Measurements from ENCODE around the gene B4GALT5.

B4GALT5 gene

GRCh38 chr20:49663112-49663511 is 50.6 kb downstream of the B4GALT5 start:
- Histone ChIP-seq H3K4me1 (ENCODE audit: insufficient read depth, low read length, poor library complexity, severe bottlenecking) (peaks cover 18% of the 10 kb centered on the region), H3K9ac (ENCODE audit: low read depth, low read length, poor library complexity, severe bottlenecking) (no peak overlapping the region), H3K9me3 (ENCODE audit: insufficient read depth, low read depth, low read length) (no peaks in the 10 kb centered on the region), H3K27me3 (ENCODE audit: insufficient read depth, low read length, poor library complexity, severe bottlenecking) (no peaks in the 10 kb centered on the region), H3K36me3 (ENCODE audit: insufficient read depth, low read length) (no peaks in the 10 kb centered on the region), H3K4me2 (ENCODE audit: low read depth, low read length, poor library complexity, severe bottlenecking) (no peak overlapping the region), H3K4me3 (ENCODE audit: low read length, poor library complexity, severe bottlenecking) (no peak overlapping the region), H2AFZ (ENCODE audit: low read length) (no peak overlapping the region), H4K20me1 (ENCODE audit: insufficient read depth, low read length, poor library complexity, severe bottlenecking) (peaks cover 23% of the 10 kb centered on the region), H3K79me2 (ENCODE audit: insufficient read depth, low read length) (peaks cover 75% of the 10 kb centered on the region), H3F3A (ENCODE audit: low read depth) (no peaks in the 10 kb centered on the region), H3K9me2 (replicated peaks; ENCODE audit: low read depth, low read length) (no peaks in the 10 kb centered on the region)
- TF ChIP-seq CTCF (conservative IDR thresholded peaks at IDR 0.05; ENCODE audit: low read length) (no peak), EZH2phosphoT487 (IDR thresholded peaks at IDR 0.05; ENCODE audit: borderline replicate concordance) (no peak)

DNA sequence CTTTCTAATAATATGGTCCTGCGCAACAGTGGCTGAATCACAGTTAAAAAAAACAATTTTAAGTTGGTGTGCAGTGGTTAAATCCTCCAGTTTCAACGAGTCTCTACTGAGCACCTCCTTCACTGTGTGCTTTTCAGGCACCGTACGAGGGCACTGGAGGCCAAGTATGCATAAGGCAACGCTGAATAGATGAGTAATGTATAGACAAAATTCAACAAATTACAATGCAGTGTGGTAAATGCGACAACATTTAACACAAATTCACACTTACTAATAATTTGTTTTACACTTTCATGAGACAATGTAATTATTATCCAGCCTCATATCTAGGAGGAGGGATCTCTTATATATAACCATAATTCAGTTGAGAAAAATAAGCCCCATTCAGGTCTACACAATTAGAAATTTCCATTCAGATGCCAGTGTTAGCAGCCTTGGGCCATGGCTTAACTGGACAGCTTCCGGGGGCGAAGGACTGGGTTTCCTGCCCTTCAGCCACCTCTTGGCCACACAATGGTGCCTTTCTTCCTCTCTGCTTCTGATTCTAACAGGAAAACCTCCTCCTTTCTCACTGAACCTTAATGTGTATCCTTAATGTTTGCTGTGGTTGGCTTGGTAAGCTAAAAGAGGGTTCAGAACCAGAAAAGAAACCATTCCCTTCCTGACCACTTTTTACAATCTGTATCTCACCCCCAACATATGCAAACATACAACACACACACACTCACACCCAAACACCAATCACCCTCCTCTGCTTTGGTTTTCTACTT is 51.9 kb downstream of the B4GALT5 start:
- peaks cover 23% of the 10 kb centered on the region for H4K20me1 ChIP-seq (ENCODE audit: insufficient read depth, low read length, poor library complexity, severe bottlenecking)
- H3K79me2 ChIP-seq (ENCODE audit: insufficient read depth, low read length): peaks cover 72% of the 10 kb centered on the region
- H3K4me3 ChIP-seq (ENCODE audit: low read length, poor library complexity, severe bottlenecking): no peak overlapping the region
- H2AFZ ChIP-seq (ENCODE audit: low read length): no peak overlapping the region
- no peaks in the 10 kb centered on the region for H3F3A ChIP-seq (ENCODE audit: low read depth)
- no peaks in the 10 kb centered on the region for H3K9me3 ChIP-seq (ENCODE audit: insufficient read depth, low read depth, low read length)
- no peak for TF ChIP-seq CTCF (conservative IDR thresholded peaks at IDR 0.05; ENCODE audit: low read length)
- TF ChIP-seq EZH2phosphoT487 (IDR thresholded peaks at IDR 0.05; ENCODE audit: borderline replicate concordance): no peak
- no peaks in the 10 kb centered on the region for H3K9me2 ChIP-seq (replicated peaks; ENCODE audit: low read depth, low read length)
- no peaks in the 10 kb centered on the region for H3K36me3 ChIP-seq (ENCODE audit: insufficient read depth, low read length)
- no peak overlapping the region for H3K9ac ChIP-seq (ENCODE audit: low read depth, low read length, poor library complexity, severe bottlenecking)
- H3K27me3 ChIP-seq (ENCODE audit: insufficient read depth, low read length, poor library complexity, severe bottlenecking): no peaks in the 10 kb centered on the region
- H3K4me1 ChIP-seq (ENCODE audit: insufficient read depth, low read length, poor library complexity, severe bottlenecking): peaks cover 18% of the 10 kb centered on the region
- peak overlapping the region; percentile 47 for H3K4me2 ChIP-seq (ENCODE audit: low read depth, low read length, poor library complexity, severe bottlenecking)

DNA sequence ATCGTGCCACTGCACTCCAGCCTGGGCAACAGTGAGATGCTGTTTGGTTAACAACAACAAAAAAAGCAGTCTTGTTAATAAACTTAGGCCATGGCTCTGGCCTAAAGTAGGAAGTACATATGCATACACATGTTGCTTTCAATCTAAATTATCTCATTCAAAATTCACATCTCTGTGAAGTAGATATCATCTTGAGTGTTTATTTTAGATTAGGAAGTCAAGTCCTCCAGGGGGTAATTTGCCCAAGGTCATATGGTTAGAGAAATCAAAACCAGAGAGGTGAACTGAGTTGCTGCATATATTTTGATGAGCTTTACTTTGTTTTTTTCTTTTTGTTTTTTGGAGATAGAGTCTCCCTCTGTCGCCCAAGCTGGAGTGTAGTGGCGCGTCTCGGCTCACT is 52.8 kb downstream of the B4GALT5 start:
- no peak overlapping the region for H2AFZ ChIP-seq (ENCODE audit: low read length)
- H3K9ac ChIP-seq (ENCODE audit: low read depth, low read length, poor library complexity, severe bottlenecking): no peak overlapping the region
- H3K9me2 ChIP-seq (replicated peaks; ENCODE audit: low read depth, low read length): no peaks in the 10 kb centered on the region
- H3K9me3 ChIP-seq (ENCODE audit: insufficient read depth, low read depth, low read length): no peaks in the 10 kb centered on the region
- no peak overlapping the region for H3K4me3 ChIP-seq (ENCODE audit: low read length, poor library complexity, severe bottlenecking)
- TF ChIP-seq CTCF (conservative IDR thresholded peaks at IDR 0.05; ENCODE audit: low read length) (no peak), EZH2phosphoT487 (IDR thresholded peaks at IDR 0.05; ENCODE audit: borderline replicate concordance) (no peak)
- H3K27me3 ChIP-seq (ENCODE audit: insufficient read depth, low read length, poor library complexity, severe bottlenecking): no peaks in the 10 kb centered on the region
- H3K4me2 ChIP-seq (ENCODE audit: low read depth, low read length, poor library complexity, severe bottlenecking): no peak overlapping the region
- H3F3A ChIP-seq (ENCODE audit: low read depth): no peaks in the 10 kb centered on the region
- H3K36me3 ChIP-seq (ENCODE audit: insufficient read depth, low read length): peaks cover 7% of the 10 kb centered on the region; the same call in 1 of the 2 replicates
- H4K20me1 ChIP-seq (ENCODE audit: insufficient read depth, low read length, poor library complexity, severe bottlenecking): peaks cover 23% of the 10 kb centered on the region
- peaks cover 64% of the 10 kb centered on the region for H3K79me2 ChIP-seq (ENCODE audit: insufficient read depth, low read length)
- H3K4me1 ChIP-seq (ENCODE audit: insufficient read depth, low read length, poor library complexity, severe bottlenecking): peaks cover 18% of the 10 kb centered on the region

Data from Loucy (cell line).